BLaER1 treated with 17β-estradiol and CSF1 and Interleukin-3, amounts not matched to agents 10 nM and 100 nM (cell line): ENCODE results near the gene FMC1.

Experiments
- H3K27ac ChIP-seq, 11 experiments: shearing (Covaris generic); formaldehyde crosslinking; 2 replicates each; pipeline ENCODE4 v1.8.1; 2022
- H3K27me3 ChIP-seq, 11 experiments: shearing (Covaris generic); formaldehyde crosslinking; 2 replicates each; pipeline ENCODE4 v1.8.1; 2022
- H3K36me3 ChIP-seq, 11 experiments: shearing (Covaris generic); formaldehyde crosslinking; 2 replicates each; pipeline ENCODE4 v1.8.1; 2022
- H3K4me1 ChIP-seq, 10 experiments: shearing (Covaris generic); formaldehyde crosslinking; 2 replicates each; pipeline ENCODE4 v1.8.1; 2022
- H3K4me2 ChIP-seq, 11 experiments: shearing (Covaris generic); formaldehyde crosslinking; 2 replicates each; pipeline ENCODE4 v1.8.1; 2022
- H3K4me3 ChIP-seq, 10 experiments: shearing (Covaris generic); formaldehyde crosslinking; 2 replicates each; pipeline ENCODE4 v1.8.1; 2022
- H3K9ac ChIP-seq, 11 experiments: shearing (Covaris generic); formaldehyde crosslinking; 2 replicates each; pipeline ENCODE4 v1.8.1; 2022
- H3K9me3 ChIP-seq, 11 experiments: shearing (Covaris generic); formaldehyde crosslinking; replicated peaks in 1 of 11; 2 replicates each; pipeline ENCODE4 v1.8.1; 2022
- H4K20me1 ChIP-seq, 11 experiments: shearing (Covaris generic); formaldehyde crosslinking; 2 replicates each; pipeline ENCODE4 v1.8.1; 2022
- Cebpa-rat ChIP-seq, 11 experiments: shearing (Covaris generic); IDR thresholded peaks; 2 replicates each; pipeline ENCODE4 v1.8.1; 2022

The FMC1 gene

GRCh38 chr7:139341058-139341775 lies at the start of gene FMC1:
Gene FMC1 (plus strand): TSS chr7:139341337. CDS start chr7:139341385, 48 bp downstream.
- no peak for TF ChIP-seq Cebpa-rat (IDR thresholded peaks at IDR 0.05)
- no peaks in the 10 kb centered on the region; a peak in 1 of 22 replicates for H4K20me1 ChIP-seq
- H3K4me1 ChIP-seq, result peaks cover 16 to 30% (median 23%) of the 10 kb centered on the region in 10 experiments
- H3K4me2 ChIP-seq, result peak within 1 kb of the TSS; percentile 85 to 97 (median 93)
- peaks cover 0 to 10% (median 5%) of the 10 kb centered on the region in 11 experiments; a peak in 16 of 22 replicates for H3K9me3 ChIP-seq
- H3K36me3 ChIP-seq, result peaks cover 8 to 24% (median 14%) of the 10 kb centered on the region in 11 experiments; a peak in 21 of 22 replicates
- peak within 1 kb of the TSS; percentile 67 to 91 (median 80) for H3K4me3 ChIP-seq
- peak within 1 kb of the TSS; percentile 95 to 100 (median 99) for H3K9ac ChIP-seq
- no peaks in the 10 kb centered on the region for H3K27me3 ChIP-seq
- peak within 1 kb of the TSS; percentile 94 to 100 (median 99) for H3K27ac ChIP-seq

GRCh38 chr7:139292821-139293220 lies 48.3 kb upstream of the FMC1 start:
- Histone ChIP-seq H4K20me1 (no peaks in the 10 kb centered on the region), H3K4me3 (no peak overlapping the region), H3K27ac (no peak overlapping the region), H3K9ac (no peak overlapping the region), H3K4me1 (peaks cover 0 to 8% (median 8%) of the 10 kb centered on the region in 10 experiments; a peak in 15 of 20 replicates), H3K36me3 (peaks cover 37 to 79% (median 51%) of the 10 kb centered on the region in 11 experiments), H3K27me3 (no peaks in the 10 kb centered on the region), H3K4me2 (no peak overlapping the region), H3K9me3 (no peaks in the 10 kb centered on the region)
- no peak for TF ChIP-seq Cebpa-rat (IDR thresholded peaks at IDR 0.05)

- H3K4me2 ChIP-seq, result no peak overlapping the region
- no peaks in the 10 kb centered on the region for H4K20me1 ChIP-seq
- H3K27me3 ChIP-seq, result no peaks in the 10 kb centered on the region
- no peaks in the 10 kb centered on the region for H3K9me3 ChIP-seq
- peaks cover 31 to 78% (median 48%) of the 10 kb centered on the region in 11 experiments for H3K36me3 ChIP-seq
- TF ChIP-seq Cebpa-rat (IDR thresholded peaks at IDR 0.05), result no peak
- no peak overlapping the region for H3K27ac ChIP-seq
- H3K4me3 ChIP-seq, result no peak overlapping the region
- H3K4me1 ChIP-seq, result peaks cover 0 to 15% (median 14%) of the 10 kb centered on the region in 10 experiments; a peak in 15 of 20 replicates
- no peak overlapping the region for H3K9ac ChIP-seq
Measured at GRCh38 chr7:139293534-139293933, 47.6 kb upstream of the FMC1 start.

DNA sequence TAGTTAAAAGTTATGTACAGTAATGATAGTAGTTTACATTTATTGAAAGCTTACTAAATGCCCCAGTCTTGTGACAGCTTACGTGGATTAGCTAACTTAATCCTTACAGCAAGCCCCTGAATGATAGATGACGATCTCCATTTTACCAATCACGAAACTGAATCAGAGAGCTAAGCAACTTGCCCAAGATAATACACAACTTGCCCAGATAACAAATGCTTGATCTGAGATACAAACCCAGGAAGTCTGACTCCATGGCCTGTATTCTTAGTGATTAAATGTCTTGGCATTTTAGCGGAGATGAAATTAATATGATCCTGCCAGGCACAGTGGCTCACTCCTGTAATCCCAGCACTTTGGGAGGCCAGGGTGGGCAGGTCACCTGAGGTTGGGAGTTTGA lies 46.9 kb upstream of the FMC1 start:
- Histone ChIP-seq H3K27me3 (no peaks in the 10 kb centered on the region), H3K4me3 (no peak overlapping the region), H3K9ac (no peak overlapping the region), H3K4me2 (no peak overlapping the region), H3K36me3 (peaks cover 26 to 75% (median 46%) of the 10 kb centered on the region in 11 experiments; a peak in 21 of 22 replicates), H4K20me1 (no peaks in the 10 kb centered on the region), H3K9me3 (no peaks in the 10 kb centered on the region), H3K27ac (no peak overlapping the region), H3K4me1 (peaks cover 0 to 16% (median 14%) of the 10 kb centered on the region in 10 experiments; a peak in 15 of 20 replicates)
- TF ChIP-seq Cebpa-rat (IDR thresholded peaks at IDR 0.05), result no peak

DNA sequence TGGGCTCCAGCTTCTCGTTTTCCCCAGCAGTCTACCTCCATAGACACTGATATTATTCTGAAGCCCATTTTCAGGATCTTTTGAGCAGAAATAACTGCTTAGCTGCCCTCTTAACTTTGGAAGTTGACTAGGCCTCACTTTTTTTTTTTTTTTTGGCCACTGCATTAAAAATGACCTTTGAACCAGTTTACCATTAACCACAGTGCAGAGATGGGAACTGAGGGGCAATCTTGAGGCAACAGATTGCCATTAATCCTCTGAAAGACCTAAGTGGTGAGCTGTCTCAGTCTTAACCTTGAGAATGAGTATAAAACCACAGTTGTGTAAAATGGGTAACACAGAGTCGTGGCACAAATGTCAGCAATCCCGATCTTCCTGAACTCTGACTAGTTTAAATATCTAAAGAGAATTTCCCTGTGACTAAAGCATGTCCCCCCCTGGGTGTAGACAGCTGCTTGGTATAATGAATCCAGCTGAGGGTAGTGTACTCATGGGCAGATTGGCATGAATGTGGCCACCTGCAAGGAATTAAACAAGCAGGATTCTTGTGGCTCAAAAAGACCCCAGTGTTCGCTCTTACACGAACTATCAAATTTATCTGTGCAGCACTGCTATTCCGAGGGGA lies 46.1 kb upstream of the FMC1 start:
- Histone ChIP-seq H3K27ac (no peak overlapping the region), H3K9ac (no peak overlapping the region), H4K20me1 (no peaks in the 10 kb centered on the region), H3K4me2 (no peak overlapping the region), H3K27me3 (no peaks in the 10 kb centered on the region), H3K4me1 (peaks cover 0 to 16% (median 14%) of the 10 kb centered on the region in 10 experiments; a peak in 15 of 20 replicates), H3K36me3 (peaks cover 26 to 75% (median 49%) of the 10 kb centered on the region in 11 experiments; a peak in 21 of 22 replicates), H3K4me3 (no peak overlapping the region), H3K9me3 (no peaks in the 10 kb centered on the region)
- TF ChIP-seq Cebpa-rat (IDR thresholded peaks at IDR 0.05), result no peak

GRCh38 chr7:139297795-139298194 lies 43.3 kb upstream of the FMC1 start:
- H3K36me3 ChIP-seq, result peaks cover 27 to 95% (median 58%) of the 10 kb centered on the region in 11 experiments; a peak in 21 of 22 replicates
- H3K9me3 ChIP-seq, result no peaks in the 10 kb centered on the region
- peak overlapping the region in 8 of 11 experiments; percentile 18 to 69 (median 48); a peak in 15 of 22 replicates for H3K4me2 ChIP-seq
- H3K4me3 ChIP-seq, result no peak overlapping the region
- no peaks in the 10 kb centered on the region for H4K20me1 ChIP-seq
- no peaks in the 10 kb centered on the region for H3K27me3 ChIP-seq
- no peak for TF ChIP-seq Cebpa-rat (IDR thresholded peaks at IDR 0.05)
- H3K4me1 ChIP-seq, result peaks cover 0 to 16% (median 14%) of the 10 kb centered on the region in 10 experiments; a peak in 15 of 20 replicates
- no peak overlapping the region for H3K27ac ChIP-seq
- H3K9ac ChIP-seq, result no peak overlapping the region

DNA sequence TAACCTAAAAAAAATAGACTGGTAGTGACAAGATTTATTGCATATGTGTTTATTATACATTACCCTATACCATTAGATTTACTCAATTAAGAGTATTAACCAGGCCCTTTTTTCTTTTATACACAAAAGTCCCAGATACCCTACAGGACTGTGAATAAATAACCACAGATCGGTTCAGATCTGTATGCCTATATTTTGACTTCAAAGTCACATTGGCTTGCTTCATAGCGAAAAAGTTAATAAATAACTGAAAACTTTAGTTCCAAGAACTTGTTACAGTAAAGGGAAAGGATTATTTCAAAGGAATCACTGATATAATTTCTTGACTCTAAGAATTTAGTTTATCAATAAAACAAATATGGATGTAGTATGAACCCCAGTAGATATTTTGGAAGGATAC lies 41.8 kb upstream of the FMC1 start:
- H3K4me2 ChIP-seq, result no peak overlapping the region
- TF ChIP-seq Cebpa-rat (IDR thresholded peaks at IDR 0.05), result no peak
- no peak overlapping the region for H3K27ac ChIP-seq
- peaks cover 0 to 16% (median 14%) of the 10 kb centered on the region in 10 experiments; a peak in 15 of 20 replicates for H3K4me1 ChIP-seq
- H3K36me3 ChIP-seq, result peaks cover 18 to 92% (median 49%) of the 10 kb centered on the region in 11 experiments; a peak in 21 of 22 replicates
- no peaks in the 10 kb centered on the region for H4K20me1 ChIP-seq
- H3K9ac ChIP-seq, result no peak overlapping the region
- no peaks in the 10 kb centered on the region for H3K27me3 ChIP-seq
- no peaks in the 10 kb centered on the region for H3K9me3 ChIP-seq
- H3K4me3 ChIP-seq, result no peak overlapping the region

DNA sequence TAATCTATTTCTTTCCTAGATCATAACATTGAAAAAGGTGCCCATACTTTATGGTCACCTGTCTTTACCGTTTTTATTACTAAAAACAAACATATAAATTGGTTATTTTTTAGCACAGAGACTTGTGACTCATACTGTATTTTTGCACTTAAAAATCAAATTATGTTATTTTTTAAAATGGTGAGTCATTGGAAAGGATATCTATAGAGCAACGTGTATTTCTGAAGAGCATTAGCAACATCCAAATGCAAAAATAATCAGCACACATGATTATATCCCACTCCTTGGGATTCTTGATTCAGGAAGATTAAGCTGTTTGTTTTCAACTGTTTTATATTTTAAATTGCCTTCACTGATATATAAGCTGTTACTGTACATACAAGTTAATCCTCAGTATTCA lies 40.7 kb upstream of the FMC1 start:
- no peak overlapping the region for H3K27ac ChIP-seq
- peaks cover 0 to 16% (median 14%) of the 10 kb centered on the region in 10 experiments; a peak in 15 of 20 replicates for H3K4me1 ChIP-seq
- no peak overlapping the region for H3K9ac ChIP-seq
- no peaks in the 10 kb centered on the region for H3K9me3 ChIP-seq
- no peaks in the 10 kb centered on the region for H4K20me1 ChIP-seq
- H3K4me2 ChIP-seq, result no peak overlapping the region
- H3K36me3 ChIP-seq, result peaks cover 7 to 84% (median 38%) of the 10 kb centered on the region in 11 experiments; a peak in 20 of 22 replicates
- no peak for TF ChIP-seq Cebpa-rat (IDR thresholded peaks at IDR 0.05)
- no peaks in the 10 kb centered on the region for H3K27me3 ChIP-seq
- H3K4me3 ChIP-seq, result no peak overlapping the region

GRCh38 chr7:139304517-139304916 lies 36.6 kb upstream of the FMC1 start:
- Histone ChIP-seq H3K9me3 (no peaks in the 10 kb centered on the region), H4K20me1 (no peaks in the 10 kb centered on the region), H3K27me3 (no peaks in the 10 kb centered on the region), H3K27ac (no peak overlapping the region), H3K4me2 (no peak overlapping the region), H3K9ac (no peak overlapping the region), H3K36me3 (peaks cover 7 to 62% (median 20%) of the 10 kb centered on the region in 11 experiments; a peak in 14 of 22 replicates), H3K4me1 (peaks cover 0 to 6% (median 0%) of the 10 kb centered on the region in 10 experiments; a peak in 2 of 20 replicates), H3K4me3 (no peak overlapping the region)
- TF ChIP-seq Cebpa-rat (IDR thresholded peaks at IDR 0.05), result no peak
